Liver (tissue), 9 donors: Measurements from ENCODE around the gene MYBPH. TPM values are rescaled to one million over a fixed set of nuclear protein-coding genes. Genes with fewer than 3 reads are reported as not detected.

Experiments
- DNase-seq: peaks from one replicate; pipeline ENCODE4 v3.0.0-alpha.2; 2017; ENCODE audit warnings: low spot score
- H3K27ac ChIP-seq, 2 donors: one replicate each; pipeline ENCODE4 v1.7.0; 2013; ENCODE audit warnings: inconsistent platforms in 2 of 2, low read length in 2 of 2, control low read depth in 1 of 2, low read depth in 1 of 2, mild to moderate bottlenecking in 1 of 2
- H3K27me3 ChIP-seq, 4 donors: one replicate each; pipeline versions ENCODE4 v1.6.1 to v1.7.0; 2013; ENCODE audit warnings: low read length in 3 of 4, inconsistent platforms in 1 of 4, mild to moderate bottlenecking in 1 of 4, moderate library complexity in 1 of 4; ENCODE audit not compliant: control insufficient read depth in 4 of 4, insufficient read depth in 4 of 4
- H3K36me3 ChIP-seq, 4 donors: one replicate each; pipeline versions ENCODE4 v1.6.1 to v1.7.0; 2013; ENCODE audit warnings: low read length in 3 of 4, mild to moderate bottlenecking in 3 of 4, low read depth in 1 of 4, moderate library complexity in 1 of 4; ENCODE audit not compliant: control insufficient read depth in 4 of 4, insufficient read depth in 3 of 4
- H3K4me1 ChIP-seq, 4 donors: one replicate each; pipeline versions ENCODE4 v1.6.1 to v1.7.0; 2013; ENCODE audit warnings: low read length in 3 of 4, mild to moderate bottlenecking in 3 of 4, moderate library complexity in 1 of 4; ENCODE audit not compliant: control insufficient read depth in 4 of 4, insufficient read depth in 4 of 4
- H3K4me3 ChIP-seq, 3 donors: one replicate each; pipeline versions ENCODE4 v1.6.1 to v1.7.0; 2013; ENCODE audit warnings: low read length in 3 of 3, control low read depth in 1 of 3, low read depth in 1 of 3, mild to moderate bottlenecking in 1 of 3
- H3K9ac ChIP-seq, 2 donors: one replicate each; pipeline ENCODE4 v1.7.0; 2013; ENCODE audit warnings: low read length in 2 of 2, mild to moderate bottlenecking in 2 of 2, moderate library complexity in 2 of 2, control low read depth in 1 of 2, low read depth in 1 of 2
- H3K9me3 ChIP-seq, 4 donors: one replicate each; pipeline versions ENCODE4 v1.6.1 to v1.7.0; 2013; ENCODE audit warnings: low read length in 3 of 4; ENCODE audit not compliant: control insufficient read depth in 4 of 4
- EGR1 ChIP-seq, 2 donors: IDR thresholded peaks; 2 replicates each; pipeline ENCODE4 v1.6.1; 2016 to 2018; ENCODE audit warnings: antibody characterized with exemption in 2 of 2, low read depth in 2 of 2
- GABPA ChIP-seq, 2 donors: IDR thresholded peaks in 1 of 2; conservative IDR thresholded peaks in 1 of 2; 2 replicates each; pipeline ENCODE4 v1.6.1; 2016; ENCODE audit warnings: antibody characterized with exemption in 2 of 2, mild to moderate bottlenecking in 1 of 2, moderate library complexity in 1 of 2
- NR2F2 ChIP-seq: IDR thresholded peaks from 2 replicates; pipeline ENCODE4 v1.6.1; 2016; ENCODE audit warnings: antibody characterized with exemption
- RAD21 ChIP-seq, 2 donors: IDR thresholded peaks; 2 replicates each; pipeline ENCODE4 v1.6.1; 2016; ENCODE audit warnings: antibody characterized with exemption in 2 of 2, mild to moderate bottlenecking in 2 of 2
- RXRA ChIP-seq, 2 donors: IDR thresholded peaks; 2 replicates each; pipeline ENCODE4 v1.6.1; 2017 to 2018; ENCODE audit warnings: antibody characterized with exemption in 2 of 2, mild to moderate bottlenecking in 1 of 2
- SP1 ChIP-seq: IDR thresholded peaks from 2 replicates; pipeline ENCODE4 v1.6.1; 2018; ENCODE audit warnings: antibody characterized with exemption, mild to moderate bottlenecking
- YY1 ChIP-seq: IDR thresholded peaks from 2 replicates; pipeline ENCODE4 v1.6.1; 2016; ENCODE audit warnings: antibody characterized with exemption, mild to moderate bottlenecking
- WGBS: extraction: QIAGEN DNeasy Blood & Tissue Kit; methylation state at CpG from one replicate; pipeline ENCODE4 v1.1.7; 2013; 5-methylcytosine and 5-hydroxymethylcytosine counted together
- polyA plus RNA-seq, 2 donors: library from polyadenylated mRNA; stranded (reverse) in 1 of 2; unstranded in 1 of 2; fragments of 200-250 nt in 1 of 2; fragments of >200 nt in 1 of 2; fragmentation: Nextera tagmentation in 1 of 2; extraction: Ambion mirVana in 1 of 2; gene quantifications; one replicate each; pipeline versions ENCODE4 v1.2.1 to v1.2.3, GENCODE V29; 2013 to 2015
- total RNA-seq, 2 donors: library from RNA; depleted of rRNA; stranded (reverse); fragments of >200 nt; gene quantifications; one replicate each; pipeline ENCODE4 v1.2.3, GENCODE V29; 2014
- TF ChIP-seq, protein P1 (sequence below): fragments of 150-350 bp; IDR thresholded peaks from 2 replicates; pipeline ENCODE4 v1.5.1; 2017; ENCODE audit warnings: improper control_type of control experiment, low read depth, low read length; ENCODE audit not compliant: missing input control
- TF ChIP-seq, protein P2 (sequence below): IDR thresholded peaks from 2 replicates; pipeline ENCODE4 v1.6.1; 2016; ENCODE audit warnings: antibody characterized with exemption
- TF ChIP-seq, protein P3 (sequence below): IDR thresholded peaks from 2 replicates; pipeline ENCODE4 v1.6.1; 2016; ENCODE audit warnings: antibody characterized with exemption
- TF ChIP-seq, protein P4 (sequence below): IDR thresholded peaks from 2 replicates; pipeline ENCODE4 v1.6.1; 2016; ENCODE audit warnings: antibody characterized with exemption
- TF ChIP-seq, protein P5 (sequence below): IDR thresholded peaks from 2 replicates; pipeline ENCODE4 v1.6.1; 2016; ENCODE audit warnings: antibody characterized with exemption, mild to moderate bottlenecking
- donor health status: healthy.
- donor health status: healthy.
- donor health status: healthy.
- donor health status: healthy.
- donor health status: healthy.

MYBPH gene
- total and polyA plus RNA-seq, 4 donors: 0.09 TPM; not detected in 3

DNA sequence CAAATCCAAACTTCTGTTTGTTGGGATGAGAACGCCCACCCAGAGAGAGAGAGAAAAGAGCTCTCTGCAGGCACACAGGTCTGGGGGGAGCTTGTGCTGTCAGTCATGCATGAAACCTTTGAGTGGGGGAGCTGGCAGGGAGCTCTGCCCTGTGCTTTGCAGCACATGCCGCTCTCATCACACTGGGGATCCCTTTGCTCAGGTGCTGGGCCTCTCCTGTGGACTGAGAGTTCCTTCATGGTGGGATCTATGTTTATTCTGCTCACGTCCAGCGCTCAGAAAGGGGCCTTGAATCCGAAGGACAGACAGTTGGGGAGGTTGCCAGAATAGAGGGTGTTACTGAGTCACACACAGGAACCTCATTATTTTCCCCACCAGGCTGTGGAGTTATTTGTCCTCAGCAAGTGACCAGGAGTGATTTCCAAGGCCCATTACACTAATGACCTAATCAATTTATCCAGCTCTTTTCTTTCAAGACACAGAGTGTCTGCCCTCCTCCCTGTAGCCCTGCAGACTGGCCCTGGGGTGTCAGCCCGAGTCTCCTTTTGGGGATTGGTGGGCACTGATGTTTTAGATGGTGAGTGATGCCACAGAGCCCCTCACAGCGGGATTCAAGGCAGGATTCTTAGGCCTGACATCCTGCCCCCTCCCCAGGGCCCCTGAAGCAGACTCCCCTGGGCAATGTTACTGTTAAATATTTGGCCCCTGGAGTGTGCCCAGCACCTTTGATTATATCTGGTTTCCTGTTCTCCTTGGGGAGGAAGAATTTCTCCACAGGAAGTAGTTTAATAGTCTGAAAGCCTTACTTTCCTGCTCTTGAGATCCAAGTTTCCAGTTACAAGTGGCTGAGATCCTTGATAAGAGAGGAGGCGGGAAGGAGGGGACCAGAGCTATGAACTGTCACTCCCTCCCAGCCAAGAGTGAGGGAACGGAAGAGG lies 22.3 kb downstream of the MYBPH start:
- Histone ChIP-seq H3K4me1 (no peaks in the 10 kb centered on the region), H3K36me3 (no peaks in the 10 kb centered on the region), H3K27me3 (no peaks in the 10 kb centered on the region), H3K9ac (no peak overlapping the region), H3K27ac (no peak overlapping the region), H3K9me3 (peaks cover 0 to under 1% (median under 1%) of the 10 kb centered on the region in 4 donors), H3K4me3 (no peak overlapping the region)
- no peak for DNase-seq
- TF ChIP-seq RAD21 (IDR thresholded peaks at IDR 0.05) (no peak), EGR1 (IDR thresholded peaks at IDR 0.05; ENCODE audit: low read depth in 2 of 2) (no peak), YY1 (no peak), GABPA (IDR thresholded peaks at IDR 0.05 in 1 of 2, conservative IDR thresholded peaks at IDR 0.05 in 1 of 2) (no peak), RXRA (IDR thresholded peaks at IDR 0.05) (no peak)
- TF ChIP-seq, protein P1, sequence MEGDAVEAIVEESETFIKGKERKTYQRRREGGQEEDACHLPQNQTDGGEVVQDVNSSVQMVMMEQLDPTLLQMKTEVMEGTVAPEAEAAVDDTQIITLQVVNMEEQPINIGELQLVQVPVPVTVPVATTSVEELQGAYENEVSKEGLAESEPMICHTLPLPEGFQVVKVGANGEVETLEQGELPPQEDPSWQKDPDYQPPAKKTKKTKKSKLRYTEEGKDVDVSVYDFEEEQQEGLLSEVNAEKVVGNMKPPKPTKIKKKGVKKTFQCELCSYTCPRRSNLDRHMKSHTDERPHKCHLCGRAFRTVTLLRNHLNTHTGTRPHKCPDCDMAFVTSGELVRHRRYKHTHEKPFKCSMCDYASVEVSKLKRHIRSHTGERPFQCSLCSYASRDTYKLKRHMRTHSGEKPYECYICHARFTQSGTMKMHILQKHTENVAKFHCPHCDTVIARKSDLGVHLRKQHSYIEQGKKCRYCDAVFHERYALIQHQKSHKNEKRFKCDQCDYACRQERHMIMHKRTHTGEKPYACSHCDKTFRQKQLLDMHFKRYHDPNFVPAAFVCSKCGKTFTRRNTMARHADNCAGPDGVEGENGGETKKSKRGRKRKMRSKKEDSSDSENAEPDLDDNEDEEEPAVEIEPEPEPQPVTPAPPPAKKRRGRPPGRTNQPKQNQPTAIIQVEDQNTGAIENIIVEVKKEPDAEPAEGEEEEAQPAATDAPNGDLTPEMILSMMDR: no peak
- TF ChIP-seq, protein P2, sequence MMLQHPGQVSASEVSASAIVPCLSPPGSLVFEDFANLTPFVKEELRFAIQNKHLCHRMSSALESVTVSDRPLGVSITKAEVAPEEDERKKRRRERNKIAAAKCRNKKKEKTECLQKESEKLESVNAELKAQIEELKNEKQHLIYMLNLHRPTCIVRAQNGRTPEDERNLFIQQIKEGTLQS: no peak
- 80% methylated on average over 9 of the region's 9 CpGs for WGBS

DNA sequence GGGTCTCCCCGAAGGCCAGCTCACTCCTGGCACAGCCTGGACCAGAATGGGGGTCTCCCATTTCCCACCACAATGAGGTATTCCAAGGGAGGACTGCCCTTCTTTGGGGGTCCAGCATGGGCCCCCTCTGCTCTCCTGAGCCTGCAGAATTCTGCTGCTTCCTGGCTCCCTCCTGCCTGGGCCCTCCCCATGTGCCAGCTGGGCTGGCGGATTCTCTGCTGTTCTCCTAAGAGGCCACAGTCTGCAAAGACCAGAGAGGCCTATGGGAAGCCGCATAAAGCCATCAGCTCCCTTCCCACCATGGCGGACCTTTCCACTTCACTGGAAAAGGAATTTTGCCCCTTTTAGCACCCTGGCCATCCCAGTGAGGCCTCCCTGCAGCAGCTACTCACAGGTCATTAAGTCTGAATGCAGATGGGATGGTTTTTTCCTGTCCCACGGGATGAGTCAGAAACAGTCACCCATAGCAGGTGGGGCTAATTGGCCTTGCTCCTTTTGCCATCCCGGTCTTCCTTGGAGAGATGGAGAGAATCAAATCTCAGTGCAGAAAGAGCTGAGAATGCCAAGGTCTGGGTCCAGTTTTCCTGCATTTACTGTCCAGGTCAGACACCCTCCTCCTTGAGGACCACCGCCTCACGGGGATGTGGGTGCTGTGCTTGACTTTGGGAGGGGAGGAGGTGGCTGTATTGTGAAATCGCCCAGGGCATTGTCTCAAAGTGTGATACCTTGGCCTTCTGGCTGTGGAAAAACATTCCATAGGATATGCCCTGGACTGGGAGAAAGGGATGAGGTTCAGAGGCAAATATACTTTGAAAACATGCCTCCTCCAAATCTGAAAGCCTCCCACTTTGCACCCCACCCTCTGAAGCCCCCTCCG lies 23.2 kb downstream of the MYBPH start:
- WGBS: 80% methylated on average over 9 of the region's 10 CpGs
- H3K4me1 ChIP-seq: no peaks in the 10 kb centered on the region
- TF ChIP-seq, protein P3, sequence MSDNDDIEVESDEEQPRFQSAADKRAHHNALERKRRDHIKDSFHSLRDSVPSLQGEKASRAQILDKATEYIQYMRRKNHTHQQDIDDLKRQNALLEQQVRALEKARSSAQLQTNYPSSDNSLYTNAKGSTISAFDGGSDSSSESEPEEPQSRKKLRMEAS: no peak
- TF ChIP-seq SP1 (no peak), NR2F2 (no peak), RAD21 (IDR thresholded peaks at IDR 0.05) (no peak), RXRA (IDR thresholded peaks at IDR 0.05) (no peak), GABPA (IDR thresholded peaks at IDR 0.05 in 1 of 2, conservative IDR thresholded peaks at IDR 0.05 in 1 of 2) (no peak), YY1 (no peak)
- TF ChIP-seq, protein P4, sequence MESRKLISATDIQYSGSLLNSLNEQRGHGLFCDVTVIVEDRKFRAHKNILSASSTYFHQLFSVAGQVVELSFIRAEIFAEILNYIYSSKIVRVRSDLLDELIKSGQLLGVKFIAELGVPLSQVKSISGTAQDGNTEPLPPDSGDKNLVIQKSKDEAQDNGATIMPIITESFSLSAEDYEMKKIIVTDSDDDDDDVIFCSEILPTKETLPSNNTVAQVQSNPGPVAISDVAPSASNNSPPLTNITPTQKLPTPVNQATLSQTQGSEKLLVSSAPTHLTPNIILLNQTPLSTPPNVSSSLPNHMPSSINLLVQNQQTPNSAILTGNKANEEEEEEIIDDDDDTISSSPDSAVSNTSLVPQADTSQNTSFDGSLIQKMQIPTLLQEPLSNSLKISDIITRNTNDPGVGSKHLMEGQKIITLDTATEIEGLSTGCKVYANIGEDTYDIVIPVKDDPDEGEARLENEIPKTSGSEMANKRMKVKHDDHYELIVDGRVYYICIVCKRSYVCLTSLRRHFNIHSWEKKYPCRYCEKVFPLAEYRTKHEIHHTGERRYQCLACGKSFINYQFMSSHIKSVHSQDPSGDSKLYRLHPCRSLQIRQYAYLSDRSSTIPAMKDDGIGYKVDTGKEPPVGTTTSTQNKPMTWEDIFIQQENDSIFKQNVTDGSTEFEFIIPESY: no peak
- TF ChIP-seq, protein P5, sequence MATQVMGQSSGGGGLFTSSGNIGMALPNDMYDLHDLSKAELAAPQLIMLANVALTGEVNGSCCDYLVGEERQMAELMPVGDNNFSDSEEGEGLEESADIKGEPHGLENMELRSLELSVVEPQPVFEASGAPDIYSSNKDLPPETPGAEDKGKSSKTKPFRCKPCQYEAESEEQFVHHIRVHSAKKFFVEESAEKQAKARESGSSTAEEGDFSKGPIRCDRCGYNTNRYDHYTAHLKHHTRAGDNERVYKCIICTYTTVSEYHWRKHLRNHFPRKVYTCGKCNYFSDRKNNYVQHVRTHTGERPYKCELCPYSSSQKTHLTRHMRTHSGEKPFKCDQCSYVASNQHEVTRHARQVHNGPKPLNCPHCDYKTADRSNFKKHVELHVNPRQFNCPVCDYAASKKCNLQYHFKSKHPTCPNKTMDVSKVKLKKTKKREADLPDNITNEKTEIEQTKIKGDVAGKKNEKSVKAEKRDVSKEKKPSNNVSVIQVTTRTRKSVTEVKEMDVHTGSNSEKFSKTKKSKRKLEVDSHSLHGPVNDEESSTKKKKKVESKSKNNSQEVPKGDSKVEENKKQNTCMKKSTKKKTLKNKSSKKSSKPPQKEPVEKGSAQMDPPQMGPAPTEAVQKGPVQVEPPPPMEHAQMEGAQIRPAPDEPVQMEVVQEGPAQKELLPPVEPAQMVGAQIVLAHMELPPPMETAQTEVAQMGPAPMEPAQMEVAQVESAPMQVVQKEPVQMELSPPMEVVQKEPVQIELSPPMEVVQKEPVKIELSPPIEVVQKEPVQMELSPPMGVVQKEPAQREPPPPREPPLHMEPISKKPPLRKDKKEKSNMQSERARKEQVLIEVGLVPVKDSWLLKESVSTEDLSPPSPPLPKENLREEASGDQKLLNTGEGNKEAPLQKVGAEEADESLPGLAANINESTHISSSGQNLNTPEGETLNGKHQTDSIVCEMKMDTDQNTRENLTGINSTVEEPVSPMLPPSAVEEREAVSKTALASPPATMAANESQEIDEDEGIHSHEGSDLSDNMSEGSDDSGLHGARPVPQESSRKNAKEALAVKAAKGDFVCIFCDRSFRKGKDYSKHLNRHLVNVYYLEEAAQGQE: no peak
- TF ChIP-seq, protein P1: no peak
- no peaks in the 10 kb centered on the region for H3K36me3 ChIP-seq
- H3K9ac ChIP-seq: no peak overlapping the region
- H3K27me3 ChIP-seq: no peaks in the 10 kb centered on the region
- no peaks in the 10 kb centered on the region for H3K9me3 ChIP-seq
- no peak overlapping the region for H3K4me3 ChIP-seq
- DNase-seq: no peak
- no peak overlapping the region for H3K27ac ChIP-seq
